ENCODE data around the gene SCARB2.

The SCARB2 gene

GRCh38 chr4:76213415-76214176 lies at the start of gene SCARB2:
SCARB2 (minus strand) TSS chr4:76213824; CDS start chr4:76213543, 281 bp downstream.
- peak within 1 kb of the TSS; percentile 92 for H3K27ac ChIP-seq
- TF ChIP-seq ZFX (IDR thresholded peaks at IDR 0.05; ENCODE audit: borderline replicate concordance) (no peak), CTCF (IDR thresholded peaks at IDR 0.05) (no peak)

- TF ChIP-seq ZFX (IDR thresholded peaks at IDR 0.05; ENCODE audit: borderline replicate concordance) (no peak), CTCF (IDR thresholded peaks at IDR 0.05) (no peak)
Measured at GRCh38 chr4:76260571-76260970, 46.9 kb upstream of the SCARB2 start.

GRCh38 chr4:76257824-76258223 lies 44.2 kb upstream of the SCARB2 start:
- TF ChIP-seq ZFX (IDR thresholded peaks at IDR 0.05; ENCODE audit: borderline replicate concordance) (no peak), CTCF (IDR thresholded peaks at IDR 0.05) (no peak)
- H3K27ac ChIP-seq, result no peak overlapping the region

More at GRCh38 chr4:76260571-76260970, 46.9 kb upstream of the SCARB2 start:
- no peak overlapping the region for H3K27ac ChIP-seq

- H3K27ac ChIP-seq, result no peak overlapping the region
- TF ChIP-seq ZFX (IDR thresholded peaks at IDR 0.05; ENCODE audit: borderline replicate concordance), result no peak
- no peak for TF ChIP-seq CTCF (IDR thresholded peaks at IDR 0.05)
Measured at GRCh38 chr4:76256968-76257367, 43.3 kb upstream of the SCARB2 start.

GRCh38 chr4:76256032-76256431 lies 42.4 kb upstream of the SCARB2 start:
- H3K27ac ChIP-seq, result no peak overlapping the region
- TF ChIP-seq ZFX (IDR thresholded peaks at IDR 0.05; ENCODE audit: borderline replicate concordance) (no peak), CTCF (IDR thresholded peaks at IDR 0.05) (no peak)

GRCh38 chr4:76253511-76253910 lies 39.9 kb upstream of the SCARB2 start:
- H3K27ac ChIP-seq, result no peak overlapping the region
- TF ChIP-seq ZFX (IDR thresholded peaks at IDR 0.05; ENCODE audit: borderline replicate concordance), result no peak
- TF ChIP-seq CTCF (IDR thresholded peaks at IDR 0.05), result no peak

- TF ChIP-seq ZFX (IDR thresholded peaks at IDR 0.05; ENCODE audit: borderline replicate concordance), result no peak
- H3K27ac ChIP-seq, result peak overlapping the region; percentile 51; the same call in 1 of the 2 replicates
Measured at GRCh38 chr4:76252271-76252653, 38.6 kb upstream of the SCARB2 start.

All from 22Rv1 (cell line).